Measurements from ENCODE around the gene C2orf72.

The C2orf72 gene

GRCh38 chr2:230995821-230996220 lies 41.5 kb upstream of the C2orf72 start, which contains the start of gene SPATA3:
SPATA3 (plus strand) TSS chr2:230996121; CDS start chr2:230996234, 113 bp downstream.
- Histone ChIP-seq H3K4me1 (no peaks in the 10 kb centered on the region), H3K27me3 (peaks cover 0 to 47% of the 10 kb centered on the region in 2 donors), H3K9me3 (peaks cover 0 to under 1% (median 0%) of the 10 kb centered on the region in 3 donors), H3K36me3 (no peaks in the 10 kb centered on the region), H3K27ac (no peak within 1 kb of the TSS), H3K4me3 (no peak within 1 kb of the TSS)
- intact Hi-C loops (cut with DNase I; ENCODE audit: low total_unique reads), result no loop called here
- no peak for DNase-seq
- TF ChIP-seq CTCF (IDR thresholded peaks at IDR 0.05), result no peak

- H3K4me3 ChIP-seq, result no peak overlapping the region
- no peak for DNase-seq
- no peaks in the 10 kb centered on the region for H3K9me3 ChIP-seq
- H3K4me1 ChIP-seq, result no peaks in the 10 kb centered on the region
- no peak overlapping the region for H3K27ac ChIP-seq
- H3K27me3 ChIP-seq, result peaks cover 0 to 45% of the 10 kb centered on the region in 2 donors
- no peaks in the 10 kb centered on the region for H3K36me3 ChIP-seq
- TF ChIP-seq CTCF (IDR thresholded peaks at IDR 0.05), result no peak
- intact Hi-C loops (cut with DNase I; ENCODE audit: low total_unique reads), result no loop called here
Observed at GRCh38 chr2:230996661-230997060, 40.7 kb upstream of the C2orf72 start.

- Histone ChIP-seq H3K4me3 (no peak overlapping the region), H3K36me3 (no peaks in the 10 kb centered on the region), H3K27me3 (peaks cover 0 to 53% of the 10 kb centered on the region in 2 donors), H3K27ac (no peak overlapping the region), H3K9me3 (no peaks in the 10 kb centered on the region), H3K4me1 (no peaks in the 10 kb centered on the region)
- intact Hi-C loops (cut with DNase I; ENCODE audit: low total_unique reads), result no loop called here
- no peak for TF ChIP-seq CTCF (IDR thresholded peaks at IDR 0.05)
- no peak for DNase-seq
Observed at GRCh38 chr2:230998882-230999281, 38.4 kb upstream of the C2orf72 start.

- H3K4me1 ChIP-seq, result no peaks in the 10 kb centered on the region
- intact Hi-C loops (cut with DNase I; ENCODE audit: low total_unique reads), result no loop called here
- H3K9me3 ChIP-seq, result no peaks in the 10 kb centered on the region
- no peak for TF ChIP-seq CTCF (IDR thresholded peaks at IDR 0.05)
- no peak for DNase-seq
- no peak overlapping the region for H3K27ac ChIP-seq
- no peaks in the 10 kb centered on the region for H3K36me3 ChIP-seq
- H3K4me3 ChIP-seq, result no peak overlapping the region
- H3K27me3 ChIP-seq, result peaks cover 0 to 53% of the 10 kb centered on the region in 2 donors
Observed at GRCh38 chr2:230999477-230999876, 37.8 kb upstream of the C2orf72 start.

GRCh38 chr2:231000211-231000904 lies 37.0 kb upstream of the C2orf72 start:
- H3K27ac ChIP-seq, result no peak overlapping the region
- H3K9me3 ChIP-seq, result no peaks in the 10 kb centered on the region
- no peaks in the 10 kb centered on the region for H3K4me1 ChIP-seq
- H3K36me3 ChIP-seq, result no peaks in the 10 kb centered on the region
- intact Hi-C loops (cut with DNase I; ENCODE audit: low total_unique reads), result no loop called here
- no peak for TF ChIP-seq CTCF (IDR thresholded peaks at IDR 0.05)
- no peak overlapping the region for H3K4me3 ChIP-seq
- peaks cover 0 to 47% of the 10 kb centered on the region in 2 donors for H3K27me3 ChIP-seq
- DNase-seq, result no peak
